ENCODE results near the gene CCDC40. TPM values are rescaled to one million over a fixed set of nuclear protein-coding genes. Genes with fewer than 3 reads are reported as not detected.

CCDC40 gene
- total RNA-seq, 2 donors from 2014 or later, result 11.8 to 19.7 TPM

GRCh38 chr17:80012765-80013741, 23.4 kb upstream of the CCDC40 start:
- Histone ChIP-seq H3K9me3 (no peaks in the 10 kb centered on the region), H3K4me1 (replicated peaks) (peaks cover 9% of the 10 kb centered on the region), H3K36me3 (peaks cover 0 to 18% of the 10 kb centered on the region in 2 donors), H3K27me3 (replicated peaks; ENCODE audit: insufficient read depth) (no peaks in the 10 kb centered on the region), H3K4me3 (no peak overlapping the region), H3K27ac (no peak overlapping the region)
- TF ChIP-seq CTCF (IDR thresholded peaks at IDR 0.05) (no peak), POLR2A (IDR thresholded peaks at IDR 0.05) (no peak)
- no peak for DNase-seq (ENCODE audit: low spot score)
- intact Hi-C loops (cut with DNase I), result no loop called here
- WGBS, result 86% methylated on average over 33 of the region's 33 CpGs

GRCh38 chr17:80017226-80018010, 19.0 kb upstream of the CCDC40 start:
- WGBS, result 97% methylated on average over 18 of the region's 18 CpGs
- Histone ChIP-seq H3K4me1 (replicated peaks) (no peaks in the 10 kb centered on the region), H3K27ac (no peak overlapping the region), H3K4me3 (no peak overlapping the region), H3K27me3 (replicated peaks; ENCODE audit: insufficient read depth) (no peaks in the 10 kb centered on the region), H3K9me3 (no peaks in the 10 kb centered on the region), H3K36me3 (peaks cover 0 to 9% of the 10 kb centered on the region in 2 donors)
- no peak for TF ChIP-seq POLR2A (IDR thresholded peaks at IDR 0.05)
- TF ChIP-seq POLR2AphosphoS5 (IDR thresholded peaks at IDR 0.05), result no peak
- TF ChIP-seq CTCF (IDR thresholded peaks at IDR 0.05), result no peak
- intact Hi-C loops (cut with DNase I), result no loop called here
- DNase-seq (ENCODE audit: low spot score), result no peak

GRCh38 chr17:80018917-80019651, 17.4 kb upstream of the CCDC40 start:
- no peaks in the 10 kb centered on the region for H3K36me3 ChIP-seq
- no peak for DNase-seq (ENCODE audit: low spot score)
- no peak overlapping the region for H3K4me3 ChIP-seq
- no peaks in the 10 kb centered on the region for H3K4me1 ChIP-seq (replicated peaks)
- 75% methylated on average over 21 of the region's 21 CpGs for WGBS
- H3K9me3 ChIP-seq, result no peaks in the 10 kb centered on the region
- H3K27ac ChIP-seq, result no peak overlapping the region
- no peak for TF ChIP-seq POLR2AphosphoS5 (IDR thresholded peaks at IDR 0.05)
- TF ChIP-seq CTCF (IDR thresholded peaks at IDR 0.05), result no peak
- TF ChIP-seq POLR2A (IDR thresholded peaks at IDR 0.05), result no peak
- no peaks in the 10 kb centered on the region for H3K27me3 ChIP-seq (replicated peaks; ENCODE audit: insufficient read depth)
- intact Hi-C loops (cut with DNase I), result no loop called here

GRCh38 chr17:80021600-80021999, 14.8 kb upstream of the CCDC40 start:
- Histone ChIP-seq H3K4me1 (replicated peaks) (peaks cover 7% of the 10 kb centered on the region), H3K4me3 (no peak overlapping the region), H3K36me3 (no peaks in the 10 kb centered on the region), H3K9me3 (no peaks in the 10 kb centered on the region), H3K27ac (no peak overlapping the region), H3K27me3 (replicated peaks; ENCODE audit: insufficient read depth) (no peaks in the 10 kb centered on the region)
- 91% methylated on average over 2 of the region's 2 CpGs for WGBS
- DNase-seq (ENCODE audit: low spot score), result no peak
- intact Hi-C loops (cut with DNase I), result no loop called here
- TF ChIP-seq POLR2A (IDR thresholded peaks at IDR 0.05), result no peak
- TF ChIP-seq CTCF (IDR thresholded peaks at IDR 0.05), result no peak
- TF ChIP-seq POLR2AphosphoS5 (IDR thresholded peaks at IDR 0.05), result no peak
